H1 (cell line): ENCODE data around the gene KRTAP20-3. TPM values are rescaled to one million over a fixed set of nuclear protein-coding genes. Genes with fewer than 3 reads are reported as not detected.
A peak's percentile ranks its signal among the peaks of the same experiment; 100 is the strongest.

Experiments used
- CTCF ChIA-PET: fragments of 300-600 bp; sonication (Branson Sonifier 250); formaldehyde crosslinking; loops from one replicate; lab custom pipeline; 2021; ENCODE audit not compliant: partially characterized antibody; lab: Charles Lee
- POLR2A ChIA-PET: fragments of 300-600 bp; sonication (Branson Sonifier 250); formaldehyde crosslinking; loops from one replicate; lab custom pipeline; 2021; ENCODE audit warnings: inconsistent platforms; ENCODE audit not compliant: partially characterized antibody; lab: Charles Lee
- DNase-seq, 2 experiments: peaks; one replicate each; pipeline versions ENCODE4 v3.0.0 to v3.0.0-alpha.2; 2010 to 2022; ENCODE audit warnings: low spot score in 2 of 2, low read depth in 1 of 2, mixed read lengths in 1 of 2
- FAIRE-seq: peaks from 2 replicates; lab custom pipeline; 2011; peaks lifted over from hg19 to GRCh38; lab: Jason Lieb, UNC
- H2AFZ ChIP-seq: 2 replicates; pipeline ENCODE4 v1.8.1; 2012; ENCODE audit warnings: low read length, inconsistent platforms
- H2AK5ac ChIP-seq: 2 replicates; pipeline ENCODE4 v1.6.1; 2013; ENCODE audit warnings: low read depth, low read length
- H2BK120ac ChIP-seq: replicated peaks from 2 replicates; pipeline ENCODE3; 2013; ENCODE audit warnings: low read depth, low read length, inconsistent platforms
- H2BK12ac ChIP-seq: 2 replicates; pipeline ENCODE4 v1.6.1; 2013; ENCODE audit warnings: low read depth, low read length
- H2BK15ac ChIP-seq: 2 replicates; pipeline ENCODE4 v1.6.1; 2013; ENCODE audit warnings: low read length
- H2BK20ac ChIP-seq: 2 replicates; pipeline ENCODE4 v1.6.1; 2013; ENCODE audit warnings: low read length
- H2BK5ac ChIP-seq: 2 replicates; pipeline ENCODE4 v1.6.1; 2013; ENCODE audit warnings: low read depth, low read length
- H3K14ac ChIP-seq: 2 replicates; pipeline ENCODE4 v1.6.1; 2013; ENCODE audit warnings: inconsistent platforms; ENCODE audit not compliant: insufficient read length
- H3K18ac ChIP-seq: 2 replicates; pipeline ENCODE4 v1.6.1; 2013; ENCODE audit warnings: low read length; ENCODE audit errors: extremely low read depth
- H3K23ac ChIP-seq: 2 replicates; pipeline ENCODE4 v1.6.1; 2013; ENCODE audit warnings: inconsistent platforms; ENCODE audit not compliant: insufficient read length
- H3K23me2 ChIP-seq: 2 replicates; pipeline ENCODE4 v1.6.1; 2013; ENCODE audit warnings: low read depth, low read length
- H3K27ac ChIP-seq: 2 replicates; pipeline ENCODE4 v1.6.1; 2011; ENCODE audit warnings: low read depth, low read length, inconsistent platforms
- H3K27me3 ChIP-seq, 4 experiments: replicated peaks in 1 of 4; 1 replicate in 1 of 4; 2 replicates in 3 of 4; pipeline versions ENCODE4 v1.6.1 to v1.8.1; 2011 to 2013; ENCODE audit warnings: low read length in 3 of 4, mild to moderate bottlenecking in 3 of 4, inconsistent platforms in 2 of 4, mixed read lengths in 2 of 4, moderate library complexity in 1 of 4; ENCODE audit not compliant: control insufficient read depth in 3 of 4, insufficient read depth in 3 of 4; ENCODE audit errors: extremely low read depth in 1 of 4
- H3K36me3 ChIP-seq, 4 experiments: 2 replicates each; pipeline versions ENCODE4 v1.6.1 to v1.8.1; 2011 to 2013; ENCODE audit warnings: mild to moderate bottlenecking in 4 of 4, low read length in 3 of 4, moderate library complexity in 2 of 4, control low read depth in 1 of 4, inconsistent platforms in 1 of 4; ENCODE audit not compliant: insufficient read depth in 4 of 4, control insufficient read depth in 2 of 4
- H3K4ac ChIP-seq: replicated peaks from 2 replicates; pipeline ENCODE3; 2013; ENCODE audit warnings: low read length, low read depth, mixed read lengths, inconsistent platforms; ENCODE audit not compliant: insufficient read length
- H3K4me1 ChIP-seq, 4 experiments: replicated peaks in 1 of 4; 1 replicate in 1 of 4; 2 replicates in 3 of 4; pipeline versions ENCODE4 v1.6.1 to v1.8.1; 2011 to 2013; ENCODE audit warnings: low read length in 3 of 4, inconsistent platforms in 2 of 4, mixed read lengths in 1 of 4; ENCODE audit not compliant: insufficient read depth in 4 of 4, control insufficient read depth in 3 of 4
- H3K4me2 ChIP-seq, 2 experiments: 2 replicates each; pipeline versions ENCODE4 v1.6.1 to v1.8.1; 2011 to 2013; ENCODE audit warnings: low read depth in 2 of 2, low read length in 2 of 2, control low read depth in 1 of 2, inconsistent platforms in 1 of 2, mild to moderate bottlenecking in 1 of 2; ENCODE audit not compliant: insufficient read depth in 1 of 2
- H3K4me3 ChIP-seq, 4 experiments: fragments of 200-600, 300-600 bp in 1 of 4; sonication (generic), shearing (Covaris generic), sonication (Bioruptor Twin) in 1 of 4; 2 replicates each; pipeline versions ENCODE4 v1.5.1 to v1.8.1; 2011 to 2016; ENCODE audit warnings: low read length in 4 of 4, low read depth in 3 of 4, control low read depth in 2 of 4, inconsistent platforms in 2 of 4, mild to moderate bottlenecking in 2 of 4, mixed read lengths in 1 of 4, moderate library complexity in 1 of 4; ENCODE audit not compliant: insufficient read depth in 2 of 4; ENCODE audit errors: extremely low read depth in 1 of 4
- H3K56ac ChIP-seq: replicated peaks from 2 replicates; pipeline ENCODE3; 2013; ENCODE audit warnings: low read depth, mild to moderate bottlenecking, mixed read lengths, low read length, inconsistent platforms; ENCODE audit not compliant: insufficient read length
- H3K79me1 ChIP-seq: 2 replicates; pipeline ENCODE4 v1.6.1; 2013; ENCODE audit warnings: low read depth, low read length, control low read depth
- H3K79me2 ChIP-seq, 2 experiments: 2 replicates each; pipeline versions ENCODE4 v1.6.1 to v1.8.1; 2012 to 2013; ENCODE audit warnings: low read length in 2 of 2, mild to moderate bottlenecking in 2 of 2, inconsistent platforms in 1 of 2; ENCODE audit not compliant: insufficient read depth in 2 of 2, control insufficient read depth in 1 of 2
- H3K9ac ChIP-seq, 4 experiments: replicated peaks in 1 of 4; 1 replicate in 1 of 4; 2 replicates in 3 of 4; pipeline versions ENCODE4 v1.6.1 to v1.8.1; 2011 to 2013; ENCODE audit warnings: low read depth in 3 of 4, low read length in 3 of 4, control low read depth in 2 of 4, mild to moderate bottlenecking in 2 of 4, moderate library complexity in 2 of 4, inconsistent platforms in 1 of 4; ENCODE audit errors: extremely low read depth in 1 of 4
- H3K9me3 ChIP-seq, 2 experiments: 2 replicates each; pipeline versions ENCODE4 v1.6.1 to v1.8.1; 2012 to 2013; ENCODE audit warnings: mild to moderate bottlenecking in 2 of 2, moderate library complexity in 2 of 2, control low read depth in 1 of 2, inconsistent platforms in 1 of 2, low read depth in 1 of 2, low read length in 1 of 2, mixed read lengths in 1 of 2; ENCODE audit not compliant: insufficient read depth in 2 of 2
- H4K20me1 ChIP-seq, 2 experiments: replicated peaks in 1 of 2; 2 replicates each; pipeline versions ENCODE3 to v1.8.1; 2011 to 2013; ENCODE audit warnings: inconsistent platforms in 2 of 2, low read length in 2 of 2, mild to moderate bottlenecking in 1 of 2; ENCODE audit not compliant: insufficient read depth in 2 of 2, control insufficient read depth in 1 of 2
- H4K5ac ChIP-seq: 2 replicates; pipeline ENCODE4 v1.6.1; 2013; ENCODE audit warnings: low read length, low read depth, mixed read lengths, inconsistent platforms; ENCODE audit not compliant: insufficient read length
- H4K8ac ChIP-seq: 2 replicates; pipeline ENCODE4 v1.8.0; 2013; ENCODE audit warnings: mild to moderate bottlenecking, moderate library complexity, low read length, inconsistent platforms; ENCODE audit not compliant: insufficient read depth; ENCODE audit errors: extremely low read depth
- H4K91ac ChIP-seq: replicated peaks from 2 replicates; pipeline ENCODE3; 2013; ENCODE audit warnings: low read length, mixed read lengths, inconsistent platforms; ENCODE audit not compliant: insufficient read length
- CTCF ChIP-seq, 3 experiments: IDR thresholded peaks; 1 replicate in 2 of 3; 2 replicates in 1 of 3; pipeline versions ENCODE4 v1.5.1 to v1.6.1; 2011; ENCODE audit warnings: low read length in 3 of 3, mild to moderate bottlenecking in 3 of 3, inconsistent platforms in 2 of 3, low read depth in 1 of 3, moderate library complexity in 1 of 3; ENCODE audit not compliant: insufficient read depth in 1 of 3; ENCODE audit errors: control extremely low read depth in 1 of 3
- NANOG ChIP-seq: IDR thresholded peaks from 2 replicates; pipeline ENCODE4 v1.6.1; 2011; ENCODE audit warnings: low read length, low read depth, mild to moderate bottlenecking, inconsistent platforms; ENCODE audit not compliant: insufficient read depth, poor library complexity, severe bottlenecking
- POLR2A ChIP-seq, 2 experiments: IDR thresholded peaks; 1 replicate in 1 of 2; 2 replicates in 1 of 2; pipeline ENCODE4 v1.6.1; 2011; ENCODE audit warnings: low read depth in 2 of 2, low read length in 2 of 2, mild to moderate bottlenecking in 2 of 2; ENCODE audit errors: control extremely low read depth in 1 of 2
- RAD21 ChIP-seq, 2 experiments: IDR thresholded peaks in 1 of 2; conservative IDR thresholded peaks in 1 of 2; 2 replicates each; pipeline ENCODE4 v1.6.1; 2011; ENCODE audit warnings: low read depth in 2 of 2, low read length in 2 of 2, improper control_type of control experiment in 1 of 2, inconsistent platforms in 1 of 2, mild to moderate bottlenecking in 1 of 2, moderate library complexity in 1 of 2
- SAP30 ChIP-seq: fragments of 300-600 bp; sonication (generic); IDR thresholded peaks from 2 replicates; pipeline ENCODE4 v1.7.1; 2012; ENCODE audit warnings: low read length, moderate library complexity, mild to moderate bottlenecking, inconsistent platforms; ENCODE audit not compliant: insufficient read depth, insufficient replicate concordance
- WGBS, 2 experiments: shearing (Covaris generic) in 1 of 2; methylation state at CpG; one replicate each; pipeline versions ENCODE4 v1.1.6 to v1.1.7; 2013 to 2015; ENCODE audit warnings: low lambda C conversion rate in 2 of 2, mixed read lengths in 2 of 2, inconsistent platforms in 1 of 2, low coverage in 1 of 2, missing lambda C conversion rate in 1 of 2; ENCODE audit not compliant: insufficient replicate concordance in 2 of 2, insufficient coverage in 1 of 2, insufficient read length in 1 of 2; ENCODE audit errors: extremely low coverage in 1 of 2, missing lambda C conversion rate in 1 of 2; 5-methylcytosine and 5-hydroxymethylcytosine counted together
- polyA plus RNA-seq, 7 experiments: library from polyadenylated mRNA; depleted of rRNA in 3 of 7; stranded (reverse) in 5 of 7; unstranded in 2 of 7; fragments of >200 nt in 5 of 7; fragments of 200-250 nt in 2 of 7; gene quantifications; 1 replicate in 5 of 7; 2 replicates in 1 of 7; 4 replicates in 1 of 7; pipeline versions ENCODE4 v1.2.1 to v1.2.3, GENCODE V29; 2011 to 2013; ENCODE audit warnings: missing spikeins in 2 of 7, mixed read lengths in 2 of 7
- total RNA-seq: library from RNA; stranded (reverse); fragmentation: NEBNext Ultra II Directional; extraction: Animal tissue kit (Norgen Biotek cat#: 25700); gene quantifications from 2 replicates; pipeline ENCODE4 v1.2.1, GENCODE V29; 2021

Gene KRTAP20-3
- total and polyA plus RNA-seq, 2 of the 8 experiments (the other 6 are each of a cell fraction or from before 2014, with no cell fraction given): not detected

GRCh38 chr21:30605968-30606367, 36.7 kb upstream of the KRTAP20-3 start:
- H3K23me2 ChIP-seq: no peaks in the 10 kb centered on the region; the same call in 1 of the 2 replicates
- H3K4me2 ChIP-seq: no peak overlapping the region
- H3K27ac ChIP-seq: no peak overlapping the region
- POLR2A ChIA-PET: interaction anchor here (0.7 kb wide), 1 partner anchor 1043 kb away, joined by 3 read pairs; no protein-coding TSS in a partner anchor
- FAIRE-seq (peak; percentile 58), DNase-seq (no peak)
- H3K9ac ChIP-seq: no peak overlapping the region
- H2BK20ac ChIP-seq: no peak overlapping the region
- H3K56ac ChIP-seq: no peak overlapping the region
- WGBS, 2 experiments: 93% methylated on average over 2 of the region's 2 CpGs; no CpG with 5 or more reads in 1 of the 2 experiments
- no peaks in the 10 kb centered on the region for H4K20me1 ChIP-seq
- H3K27me3 ChIP-seq: no peaks in the 10 kb centered on the region
- no peak overlapping the region for H2BK12ac ChIP-seq
- H3K9me3 ChIP-seq: no peaks in the 10 kb centered on the region
- H2BK15ac ChIP-seq: no peak overlapping the region
- no peaks in the 10 kb centered on the region for H3K4me1 ChIP-seq
- no peak overlapping the region for H3K4ac ChIP-seq
- H3K79me1 ChIP-seq: no peaks in the 10 kb centered on the region
- no peaks in the 10 kb centered on the region for H3K79me2 ChIP-seq
- no peak overlapping the region for H4K8ac ChIP-seq
- 0 out of 2 replicates have a peak overlapping the region, but pooled peaks have one; percentile 51 for H2AFZ ChIP-seq
- H2BK120ac ChIP-seq: no peak overlapping the region
- no peak overlapping the region for H2BK5ac ChIP-seq
- H3K14ac ChIP-seq: no peak overlapping the region
- no peaks in the 10 kb centered on the region for H3K36me3 ChIP-seq
- no peak overlapping the region for H4K5ac ChIP-seq
- no peak overlapping the region for H3K18ac ChIP-seq
- H3K23ac ChIP-seq: no peak overlapping the region
- no peak overlapping the region for H4K91ac ChIP-seq
- no peak overlapping the region for H3K4me3 ChIP-seq
- H2AK5ac ChIP-seq: no peak overlapping the region
- no peak for TF ChIP-seq POLR2A (IDR thresholded peaks at IDR 0.05; ENCODE audit: control extremely low read depth in 1 of 2, low read depth in 2 of 2, low read length in 2 of 2)
- no peak for TF ChIP-seq SAP30
- peak in 1 of 3 experiments; percentile 52; a peak in 1 of 4 replicates for TF ChIP-seq CTCF (IDR thresholded peaks at IDR 0.05; ENCODE audit: control extremely low read depth in 1 of 3, insufficient read depth in 1 of 3, low read depth in 1 of 3, low read length in 3 of 3)
- peak; percentile 14 to 21; a peak in 3 of 4 replicates for TF ChIP-seq RAD21 (IDR thresholded peaks at IDR 0.05 in 1 of 2, conservative IDR thresholded peaks at IDR 0.05 in 1 of 2; ENCODE audit: low read depth in 2 of 2, low read length in 2 of 2)
- no peak for TF ChIP-seq NANOG
- CTCF ChIA-PET: interaction anchor here (0.6 to 1.9 kb wide), 3 partner anchors 10 to 158 kb away, joined by 3 to 5 read pairs (median 4); partner anchors contain the start of gene KRTAP20-1
